Activated CD4-positive, alpha-beta T cell treated with anti-CD3 and anti-CD28 coated beads, Interleukin-2, amount 50 U/mL, for 48 hours (primary cell): Measurements from ENCODE around the gene DROSHA.

Experiments
- DNase-seq, 2 experiments: peaks; one replicate each; pipeline ENCODE4 v3.0.0-alpha.2; 2020

Gene DROSHA

DNA sequence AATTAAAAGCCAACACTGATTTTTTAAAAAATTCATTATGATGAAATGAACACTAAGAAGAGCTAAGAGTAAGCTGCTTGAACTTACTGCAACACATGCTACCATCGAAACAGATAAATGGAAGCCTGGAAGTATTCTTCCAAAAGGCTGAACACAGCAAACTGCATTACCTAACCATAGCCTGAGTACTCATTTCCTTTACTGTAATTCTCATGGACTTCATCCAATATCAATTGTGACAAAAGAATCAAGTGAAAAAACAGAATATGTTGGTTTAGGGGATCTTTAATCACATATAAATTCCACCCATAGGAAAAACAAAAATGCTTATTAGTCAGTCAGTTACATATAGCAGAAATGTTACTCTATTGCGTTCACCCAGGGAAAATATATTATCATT, 68.5 kb downstream of the DROSHA start:
- no peak for DNase-seq

DNA sequence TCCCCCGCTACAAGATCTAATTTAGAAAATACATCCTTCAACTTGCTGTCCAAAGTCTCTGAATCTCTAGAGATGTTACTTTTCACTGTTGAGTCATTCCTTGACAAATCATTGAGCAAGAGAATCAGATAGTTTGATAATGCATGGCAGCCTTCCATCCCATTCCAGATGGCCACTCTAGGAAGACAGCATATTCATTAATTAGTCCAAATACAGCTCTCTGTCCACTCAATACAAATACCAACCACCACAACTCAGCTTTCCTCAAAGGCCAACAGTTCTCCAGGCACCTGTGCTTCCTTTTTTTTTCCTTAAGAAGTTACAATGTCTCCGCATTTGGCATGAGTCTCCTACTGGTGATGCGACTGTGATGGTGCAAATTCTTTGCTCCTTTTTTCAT, 72.3 kb downstream of the DROSHA start:
- no peak for DNase-seq

- no peak for DNase-seq
These were observed 76.7 kb downstream of the DROSHA start for GRCh38 chr5:31455172-31455571.

DNA sequence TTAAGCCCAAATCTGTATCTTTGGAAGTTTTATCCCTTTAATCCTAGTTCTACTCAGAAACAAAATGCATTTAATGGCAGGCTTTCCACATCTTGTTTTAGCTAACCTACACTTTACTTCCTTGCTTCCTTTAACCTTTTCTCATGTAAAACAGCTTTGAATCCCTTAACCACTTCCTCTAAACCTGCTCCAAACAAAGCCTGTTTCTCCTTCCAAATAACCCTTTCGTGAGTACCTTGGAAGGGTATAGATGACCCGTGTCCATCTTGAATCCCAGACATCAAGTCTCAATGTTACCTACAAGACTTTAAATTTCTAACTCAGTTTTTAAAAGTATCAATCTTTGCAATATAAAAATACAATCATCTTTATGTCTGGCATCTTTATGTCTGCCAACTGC, 78.4 kb downstream of the DROSHA start:
- no peak for DNase-seq

GRCh38 chr5:31452314-31452713, 79.6 kb downstream of the DROSHA start:
- DNase-seq = no peak

DNA sequence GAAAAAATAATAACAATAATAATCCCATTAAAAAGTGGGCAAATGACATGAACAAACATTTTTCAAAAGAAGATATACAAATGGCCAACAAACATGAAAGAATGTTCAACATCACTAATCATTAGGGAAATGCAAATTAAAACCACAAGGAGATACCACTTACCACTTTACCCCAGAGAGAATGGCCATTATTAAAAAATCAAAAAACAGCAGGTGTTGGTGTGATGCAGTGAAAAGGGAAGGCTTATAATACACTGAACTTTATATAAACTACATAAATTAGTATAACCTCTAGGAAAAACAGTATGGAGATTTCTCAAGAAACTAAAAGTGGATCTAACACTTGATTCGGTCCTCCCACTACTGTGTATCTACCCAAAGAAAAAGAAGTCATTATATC, 81.9 kb downstream of the DROSHA start:
- no peak for DNase-seq

- no peak for DNase-seq
These were observed 82.7 kb downstream of the DROSHA start for GRCh38 chr5:31449174-31449573.

- no peak for DNase-seq
These were observed 86.8 kb downstream of the DROSHA start for GRCh38 chr5:31445041-31445600.

- no peak for DNase-seq
These were observed 88.3 kb downstream of the DROSHA start for GRCh38 chr5:31443572-31443971.

DNA sequence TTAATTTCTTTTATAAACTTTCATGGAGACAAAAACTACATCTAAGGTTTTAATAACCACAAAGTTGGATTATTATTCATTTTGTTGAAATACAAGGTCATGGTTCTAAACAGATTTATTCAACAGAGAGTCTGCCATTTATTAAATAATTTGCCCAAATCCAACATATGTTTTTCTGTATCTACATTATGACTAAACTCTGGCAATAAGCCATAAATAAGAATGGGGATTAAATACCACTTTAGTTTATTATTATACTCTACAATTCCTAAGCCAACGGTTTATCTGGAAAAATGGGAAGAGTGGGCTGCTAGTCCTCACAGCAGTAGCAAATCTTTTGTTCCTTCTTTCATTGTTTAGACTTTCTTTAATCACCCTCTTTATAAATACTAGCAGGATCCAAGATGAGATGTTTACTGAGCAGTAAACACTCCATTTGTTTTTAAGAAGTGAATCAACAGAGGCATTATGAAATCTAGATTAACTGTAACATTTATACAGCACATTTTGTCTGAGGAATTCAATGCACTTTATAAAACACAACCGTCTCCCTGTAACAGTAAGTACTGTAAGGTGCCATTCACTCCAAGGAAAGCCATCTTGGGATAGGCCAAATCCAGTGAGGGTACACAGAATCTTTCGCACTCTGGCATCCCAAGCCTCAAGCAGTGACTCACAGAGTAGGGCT, 89.7 kb downstream of the DROSHA start:
- DNase-seq = no peak

DNA sequence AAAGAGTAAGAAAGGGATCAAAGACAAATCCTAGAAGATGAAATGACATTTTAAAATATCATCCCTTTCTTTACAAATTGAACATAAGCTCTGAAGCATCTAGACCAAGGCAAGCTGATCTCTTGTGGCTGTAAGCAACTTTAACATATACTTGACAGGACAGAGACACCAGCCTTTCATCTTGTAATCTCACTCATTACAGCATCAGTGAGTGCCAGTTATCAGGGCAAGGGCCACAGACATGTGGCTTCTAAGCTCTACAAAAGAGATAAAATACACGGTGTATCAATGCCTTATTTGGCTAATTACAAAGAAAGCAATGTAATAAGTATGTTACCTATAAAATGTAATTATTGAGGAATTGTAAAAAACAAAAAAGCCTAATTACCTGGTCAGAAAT, 95.0 kb downstream of the DROSHA start:
- DNase-seq = no peak

GRCh38 chr5:31435730-31436129, 96.2 kb downstream of the DROSHA start:
- no peak for DNase-seq

DNA sequence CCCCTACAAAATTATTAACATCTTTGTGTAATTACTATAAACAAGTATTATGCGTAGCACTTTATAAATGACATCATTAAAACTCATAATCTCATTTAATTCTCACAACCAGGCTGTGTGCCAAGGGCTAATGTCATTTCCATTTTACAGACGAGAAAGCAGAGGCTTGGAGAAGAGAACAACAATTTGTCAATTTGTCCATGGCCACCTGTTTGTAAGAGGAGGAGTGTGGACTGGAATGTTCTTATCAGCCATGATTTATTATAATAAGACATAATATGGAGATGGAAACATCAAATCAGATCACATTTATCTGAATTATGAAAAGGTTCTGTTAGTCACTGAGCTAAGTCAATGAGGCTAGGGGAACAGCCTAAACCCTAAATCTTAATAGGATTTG, 97.0 kb downstream of the DROSHA start:
- no peak for DNase-seq

GRCh38 chr5:31433229-31433628, 98.7 kb downstream of the DROSHA start:
- no peak for DNase-seq

- no peak for DNase-seq
These were observed 104.1 kb downstream of the DROSHA start for GRCh38 chr5:31427724-31428309.

DNA sequence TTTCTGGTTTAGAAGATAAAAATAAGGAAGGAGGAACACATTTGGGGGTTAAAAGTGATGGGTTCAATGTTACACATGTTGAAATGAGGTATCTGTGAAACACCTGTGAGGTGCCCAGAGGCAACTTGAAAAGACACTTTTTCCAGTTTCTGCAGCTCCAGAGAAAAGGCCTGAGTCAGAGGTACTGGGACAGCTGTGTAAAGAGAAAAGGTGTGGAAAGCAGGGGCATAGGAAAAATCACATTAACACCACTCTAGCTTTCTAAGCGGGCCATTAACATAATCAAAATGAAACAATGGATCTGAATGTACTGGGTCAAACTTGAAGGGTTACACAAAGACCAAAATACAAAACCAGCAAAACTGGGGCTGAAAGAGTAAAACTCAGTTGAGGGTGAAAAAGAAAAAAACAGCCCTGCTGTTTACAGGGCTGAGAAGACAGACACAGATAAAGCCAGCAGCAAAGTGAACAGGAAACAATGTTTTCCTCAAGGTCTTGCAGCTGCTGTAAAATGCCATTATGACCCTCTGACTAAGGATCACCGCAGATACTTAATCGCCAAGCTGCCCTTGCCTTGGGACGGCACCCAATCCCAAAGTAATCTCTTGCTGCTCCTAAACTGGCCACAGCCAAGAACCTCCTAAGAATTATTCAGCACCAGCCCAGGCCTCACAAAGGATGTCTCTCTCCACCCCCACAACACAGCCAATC, 104.7 kb downstream of the DROSHA start:
- no peak for DNase-seq

- DNase-seq = no peak
These were observed 109.9 kb downstream of the DROSHA start for GRCh38 chr5:31421806-31422586.

- no peak for DNase-seq
These were observed 114.4 kb downstream of the DROSHA start for GRCh38 chr5:31417512-31417911.

- no peak for DNase-seq
These were observed 115.3 kb downstream of the DROSHA start for GRCh38 chr5:31416547-31416946.

- DNase-seq = no peak
These were observed 115.9 kb downstream of the DROSHA start for GRCh38 chr5:31415960-31416359.

DNA sequence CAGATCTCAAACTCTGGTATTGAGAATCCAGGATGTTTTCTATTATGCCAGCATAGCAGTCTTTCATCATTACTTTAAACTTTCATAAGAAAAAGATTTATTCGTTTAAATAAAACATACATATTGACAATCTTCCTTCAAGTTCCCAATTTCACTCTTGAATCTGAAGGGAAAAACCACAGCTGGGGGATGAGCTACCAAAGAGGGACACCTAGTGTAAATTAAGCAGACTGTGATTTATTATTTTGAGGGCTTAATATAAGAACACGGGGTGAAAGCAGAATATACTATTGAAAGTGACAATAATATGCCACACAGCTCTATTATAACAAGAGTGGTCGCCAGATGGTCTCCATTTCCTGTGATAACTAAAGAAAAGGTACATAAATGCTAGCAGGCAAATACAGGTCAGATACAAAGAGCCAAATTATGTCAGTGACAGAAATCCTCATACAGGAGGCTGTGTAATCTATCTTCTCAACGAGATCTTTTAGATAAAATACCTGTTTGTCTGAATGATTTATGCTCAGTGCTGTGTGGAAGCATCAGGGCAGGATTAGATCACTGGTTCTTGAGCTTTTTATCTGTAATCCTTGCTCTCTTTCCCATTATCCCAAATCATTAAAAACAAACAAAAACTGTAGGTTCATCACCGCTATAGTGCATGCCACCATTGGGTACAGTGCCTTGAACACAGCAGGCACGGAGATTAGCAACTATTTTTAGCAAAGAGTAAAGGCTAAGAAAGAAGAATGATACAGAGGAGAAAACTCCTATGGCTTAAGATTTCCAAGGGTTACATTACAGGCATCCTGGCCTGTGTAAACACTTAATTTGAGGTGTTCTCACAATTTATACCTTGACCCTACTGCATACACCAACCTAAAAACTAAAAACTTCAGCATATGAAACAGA, 116.6 kb downstream of the DROSHA start:
- no peak for DNase-seq
